IPS DF 6.9 (cell line): ENCODE measurements around the gene KLHL22.

Experiments
- DNase-seq: peaks from one replicate; pipeline ENCODE4 v3.0.0-alpha.2; 2013; ENCODE audit warnings: low read depth, low spot score
- H3K27ac ChIP-seq: one replicate; pipeline ENCODE4 v1.5.1; 2013; ENCODE audit warnings: low read length, control low read depth
- H3K27me3 ChIP-seq: 2 replicates; pipeline ENCODE4 v1.6.1; 2013; ENCODE audit warnings: mild to moderate bottlenecking, low read length; ENCODE audit not compliant: control insufficient read depth, insufficient read depth
- H3K36me3 ChIP-seq: 2 replicates; pipeline ENCODE4 v1.6.1; 2013; ENCODE audit warnings: low read length; ENCODE audit not compliant: control insufficient read depth, insufficient read depth
- H3K4me1 ChIP-seq: 2 replicates; pipeline ENCODE4 v1.6.1; 2013; ENCODE audit warnings: low read length; ENCODE audit not compliant: control insufficient read depth, insufficient read depth
- H3K4me3 ChIP-seq: 2 replicates; pipeline ENCODE4 v1.5.1; 2013; ENCODE audit warnings: mild to moderate bottlenecking, low read length
- H3K9me3 ChIP-seq: 2 replicates; pipeline ENCODE4 v1.6.1; 2013; ENCODE audit warnings: low read length, inconsistent platforms; ENCODE audit not compliant: control insufficient read depth, insufficient read depth
- WGBS: extraction: QIAGEN DNeasy Blood & Tissue Kit; methylation state at CpG from one replicate; pipeline ENCODE4 v1.1.7; 2013; ENCODE audit warnings: mixed read lengths, missing lambda C conversion rate; ENCODE audit not compliant: insufficient read length, insufficient coverage; 5-methylcytosine and 5-hydroxymethylcytosine counted together

Gene KLHL22

GRCh38 chr22:20406686-20407408 is 88.7 kb downstream of the KLHL22 start:
- Histone ChIP-seq H3K27ac (no peak overlapping the region), H3K9me3 (no peaks in the 10 kb centered on the region), H3K27me3 (no peaks in the 10 kb centered on the region), H3K4me1 (no peaks in the 10 kb centered on the region), H3K36me3 (peaks cover 28% of the 10 kb centered on the region), H3K4me3 (no peak overlapping the region)
- no peak for DNase-seq
- no CpG with 5 or more reads among the region's 13 CpGs for WGBS

GRCh38 chr22:20405931-20406685 is 89.5 kb downstream of the KLHL22 start:
- Histone ChIP-seq H3K4me3 (no peak overlapping the region), H3K27me3 (no peaks in the 10 kb centered on the region), H3K36me3 (peaks cover 34% of the 10 kb centered on the region), H3K4me1 (no peaks in the 10 kb centered on the region), H3K27ac (no peak overlapping the region), H3K9me3 (no peaks in the 10 kb centered on the region)
- DNase-seq = no peak
- no CpG with 5 or more reads among the region's 62 CpGs for WGBS

GRCh38 chr22:20405291-20405930 is 90.2 kb downstream of the KLHL22 start:
- peaks cover 39% of the 10 kb centered on the region for H3K36me3 ChIP-seq
- DNase-seq = no peak
- no peaks in the 10 kb centered on the region for H3K9me3 ChIP-seq
- H3K4me3 ChIP-seq = no peak overlapping the region
- no CpG with 5 or more reads among the region's 45 CpGs for WGBS
- no peak overlapping the region for H3K27ac ChIP-seq
- no peaks in the 10 kb centered on the region for H3K27me3 ChIP-seq
- no peaks in the 10 kb centered on the region for H3K4me1 ChIP-seq

DNA sequence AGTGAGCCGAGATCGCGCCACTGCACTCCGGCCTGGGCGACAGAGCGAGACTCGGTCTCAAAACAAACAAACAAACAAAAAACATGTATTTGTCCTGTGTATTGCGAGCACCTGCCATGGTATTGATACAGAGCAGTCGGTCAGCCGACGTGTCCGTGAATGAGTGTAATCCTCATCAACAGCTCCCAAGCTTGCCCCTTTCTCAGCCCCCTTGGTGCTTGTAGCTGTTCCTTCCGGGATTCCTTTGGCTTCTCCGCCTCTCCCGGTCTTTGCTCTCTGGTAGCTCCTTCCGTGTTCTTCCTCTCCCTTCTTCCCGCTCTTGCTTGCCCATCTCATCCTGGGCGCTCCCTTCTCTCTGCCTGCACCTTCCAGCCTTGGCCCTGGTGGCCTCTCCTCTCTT is 90.7 kb downstream of the KLHL22 start:
- Histone ChIP-seq H3K36me3 (peaks cover 42% of the 10 kb centered on the region), H3K9me3 (no peaks in the 10 kb centered on the region), H3K4me3 (no peak overlapping the region), H3K27me3 (no peaks in the 10 kb centered on the region), H3K27ac (no peak overlapping the region), H3K4me1 (no peaks in the 10 kb centered on the region)
- no peak for DNase-seq
- no CpG with 5 or more reads among the region's 18 CpGs for WGBS

DNA sequence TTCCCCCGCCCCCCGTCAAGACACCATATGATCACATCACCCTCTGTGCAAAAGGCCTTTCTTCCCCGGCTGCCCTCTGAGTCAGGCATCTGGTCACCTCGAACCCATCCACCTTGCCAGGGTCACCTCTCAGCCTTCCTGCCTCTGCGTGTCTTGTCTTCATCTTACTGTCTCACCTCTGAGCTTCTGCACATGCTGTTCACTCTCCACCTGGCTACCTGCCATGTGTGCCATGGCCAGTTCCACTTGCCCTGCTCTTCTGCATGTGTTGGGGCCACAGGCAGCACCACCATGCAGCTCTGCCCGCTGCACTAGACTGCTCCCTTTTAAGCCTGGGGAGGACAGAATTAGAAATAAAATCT is 91.8 kb downstream of the KLHL22 start:
- Histone ChIP-seq H3K4me1 (no peaks in the 10 kb centered on the region), H3K9me3 (no peaks in the 10 kb centered on the region), H3K36me3 (peaks cover 42% of the 10 kb centered on the region), H3K27me3 (no peaks in the 10 kb centered on the region), H3K4me3 (no peak overlapping the region), H3K27ac (no peak overlapping the region)
- DNase-seq = no peak
- no CpG with 5 or more reads among the region's 6 CpGs for WGBS

DNA sequence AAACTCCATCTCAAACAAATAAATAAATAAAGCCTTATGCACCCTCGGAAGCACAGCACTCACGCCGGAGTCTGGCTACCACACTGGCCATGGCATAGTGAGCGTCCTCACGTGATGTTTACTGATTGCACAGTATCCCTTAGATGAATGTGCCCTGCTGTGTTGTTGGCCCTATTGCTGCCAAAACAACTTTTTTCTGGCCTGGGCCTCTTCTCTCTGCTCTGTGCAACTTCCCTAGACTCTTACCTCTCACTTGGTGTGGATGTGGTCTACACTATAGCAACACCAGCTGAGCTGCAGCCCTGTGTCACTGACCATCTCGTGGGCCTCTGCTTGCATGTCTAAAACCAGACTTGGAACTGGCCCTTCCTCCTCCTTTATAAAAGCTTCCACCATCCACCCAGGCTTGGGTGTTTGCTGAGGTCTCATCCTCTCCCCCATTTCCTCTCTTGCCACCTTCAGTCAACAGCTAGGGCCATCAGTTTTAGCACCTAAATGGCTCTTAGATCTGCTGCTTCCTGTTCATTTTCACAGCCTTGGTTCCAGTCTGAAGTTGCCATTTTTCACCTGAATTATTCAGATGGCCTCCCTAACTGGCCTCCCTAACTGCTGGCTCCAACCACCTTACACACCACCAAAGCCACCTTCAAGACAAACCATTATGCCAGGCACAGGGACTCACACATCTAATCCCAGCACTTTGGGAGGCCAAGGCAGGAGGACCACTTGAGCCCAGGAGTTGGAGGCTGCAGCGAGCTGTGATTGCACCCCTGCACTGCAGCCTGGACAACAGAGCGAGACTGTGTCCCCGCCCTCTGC is 92.4 kb downstream of the KLHL22 start:
- H3K36me3 ChIP-seq = peaks cover 42% of the 10 kb centered on the region

DNA sequence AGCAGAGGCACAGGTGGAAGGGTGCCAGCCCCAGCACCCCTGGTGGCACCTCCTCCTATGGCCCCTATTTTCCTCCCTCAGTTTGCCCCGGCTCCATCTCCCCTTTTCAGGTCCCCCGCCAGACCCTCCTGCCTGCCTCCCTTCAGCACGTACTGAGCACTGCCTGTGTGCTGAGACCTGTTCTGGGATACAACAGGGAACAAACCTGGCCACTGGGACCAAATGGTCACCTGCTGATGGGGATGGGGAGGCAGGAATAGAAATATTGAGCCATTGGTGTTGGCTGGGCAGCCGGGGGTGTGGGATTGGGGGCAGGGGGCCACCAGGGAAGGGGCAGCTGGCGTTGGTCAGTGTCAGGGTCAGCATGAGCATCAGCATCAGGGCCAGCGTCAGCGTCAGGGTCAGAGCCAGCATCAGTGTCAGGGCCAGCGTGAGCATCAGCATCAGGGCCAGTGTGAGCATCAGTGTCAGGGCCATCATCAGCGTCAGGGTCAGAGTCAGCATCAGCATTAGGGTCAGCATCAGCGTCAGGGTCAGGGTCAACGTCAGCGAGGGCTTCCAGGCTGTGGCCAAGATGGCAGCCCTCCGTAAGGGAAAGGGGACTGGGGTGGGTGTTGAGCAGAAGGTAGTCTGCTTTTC is 94.1 kb downstream of the KLHL22 start:
- no CpG with 5 or more reads among the region's 13 CpGs for WGBS
- DNase-seq = no peak
- Histone ChIP-seq H3K9me3 (no peaks in the 10 kb centered on the region), H3K27ac (no peak overlapping the region), H3K4me1 (no peaks in the 10 kb centered on the region), H3K4me3 (no peak overlapping the region), H3K27me3 (no peaks in the 10 kb centered on the region), H3K36me3 (peaks cover 37% of the 10 kb centered on the region)

More for the DNA sequence above, 92.4 kb downstream of the KLHL22 start:
- no peaks in the 10 kb centered on the region for H3K4me1 ChIP-seq
- H3K27me3 ChIP-seq = no peaks in the 10 kb centered on the region
- no peak overlapping the region for H3K4me3 ChIP-seq
- no peaks in the 10 kb centered on the region for H3K9me3 ChIP-seq
- H3K27ac ChIP-seq = no peak overlapping the region
- no peak for DNase-seq
- no CpG with 5 or more reads among the region's 9 CpGs for WGBS

DNA sequence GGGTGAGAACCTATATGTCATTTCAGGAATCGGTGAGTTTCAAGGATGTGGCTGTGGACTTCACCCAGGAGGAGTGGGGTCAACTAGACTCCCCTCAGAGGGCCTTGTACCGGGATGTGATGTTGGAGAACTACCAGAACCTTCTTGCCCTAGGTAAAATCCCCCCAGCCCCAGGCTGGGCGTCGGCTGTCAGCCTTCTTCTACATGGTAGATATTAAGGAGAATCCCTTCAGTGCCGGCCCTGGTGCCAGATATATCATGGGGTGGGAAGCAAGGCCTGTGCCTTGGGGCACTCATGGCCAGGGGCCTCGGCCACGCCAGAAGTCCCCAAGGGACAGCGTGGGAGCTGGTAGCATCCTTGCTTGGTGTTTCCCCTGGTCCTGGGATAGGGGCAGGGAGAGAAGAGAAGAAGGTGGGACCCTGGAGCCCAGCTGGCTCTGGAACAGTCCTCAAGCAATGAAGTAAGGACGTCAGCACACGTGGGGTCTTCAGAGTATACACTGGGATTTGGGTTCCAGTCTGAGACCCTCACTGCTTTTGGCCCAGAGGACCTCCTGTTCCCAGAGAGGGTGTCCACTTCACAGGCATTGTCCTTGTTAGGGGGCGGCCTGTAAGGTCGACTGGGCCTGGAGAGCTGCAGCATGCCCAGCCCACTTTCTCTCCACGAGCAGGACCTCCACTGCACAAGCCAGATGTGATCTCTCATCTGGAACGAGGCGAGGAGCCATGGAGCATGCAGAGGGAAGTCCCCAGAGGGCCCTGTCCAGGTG is 94.8 kb downstream of the KLHL22 start:
- DNase-seq = no peak
- Histone ChIP-seq H3K27ac (no peak overlapping the region), H3K36me3 (peaks cover 30% of the 10 kb centered on the region), H3K27me3 (no peaks in the 10 kb centered on the region), H3K4me1 (no peaks in the 10 kb centered on the region), H3K4me3 (no peak overlapping the region), H3K9me3 (no peaks in the 10 kb centered on the region)
- WGBS = no CpG with 5 or more reads among the region's 15 CpGs

- no peak for DNase-seq
- Histone ChIP-seq H3K9me3 (no peaks in the 10 kb centered on the region), H3K4me1 (no peaks in the 10 kb centered on the region), H3K4me3 (no peak overlapping the region), H3K27ac (no peak overlapping the region), H3K36me3 (peaks cover 23% of the 10 kb centered on the region), H3K27me3 (no peaks in the 10 kb centered on the region)
- WGBS = no CpG with 5 or more reads among the region's 4 CpGs
Measured at GRCh38 chr22:20399866-20400605, 95.6 kb downstream of the KLHL22 start.
